ENCODE data around the gene FTCDNL1.

The FTCDNL1 gene

GRCh38 chr2:199842631-199843395 lies 8.2 kb downstream of the FTCDNL1 start:
- POLR2A ChIA-PET: interaction anchor here (0.6 to 1.0 kb wide), 2 partner anchors 45 to 95 kb away, joined by 3 to 6 read pairs; no protein-coding TSS in a partner anchor

GRCh38 chr2:199841409-199841808 lies 9.6 kb downstream of the FTCDNL1 start:
- Histone ChIP-seq H3K27ac (ENCODE audit: extremely low read depth, low read depth, low read length) (no peak overlapping the region), H3K4me3 (ENCODE audit: low read depth, low read length) (no peak overlapping the region), H3K9me3 (ENCODE audit: control insufficient read depth, insufficient read depth, low read depth, low read length) (no peaks in the 10 kb centered on the region), H3K4me1 (ENCODE audit: control insufficient read depth, insufficient read depth, low read length) (no peaks in the 10 kb centered on the region), H3K36me3 (ENCODE audit: control insufficient read depth in 2 of 2, insufficient read depth in 1 of 2, low read length in 2 of 2) (no peaks in the 10 kb centered on the region)
- TF ChIP-seq ZNF560 (tag by site-specific recombination; IDR thresholded peaks at IDR 0.05; ENCODE audit: borderline replicate concordance) (no peak), ZNF48 (tag by site-specific recombination; IDR thresholded peaks at IDR 0.05) (no peak), TCF7L2 (IDR thresholded peaks at IDR 0.05; ENCODE audit: borderline replicate concordance, low read depth, low read length) (no peak), ZBTB11 (tag by site-specific recombination; conservative IDR thresholded peaks at IDR 0.05; ENCODE audit: low read depth) (no peak), ZBTB17 (tag by site-specific recombination; IDR thresholded peaks at IDR 0.05) (no peak), ELK4 (IDR thresholded peaks at IDR 0.05; ENCODE audit: borderline replicate concordance, low read depth, low read length) (no peak), ZNF571 (tag by site-specific recombination; IDR thresholded peaks at IDR 0.05) (no peak)
- POLR2A ChIA-PET: no interaction called here
- CTCF ChIA-PET: no interaction called here

More at GRCh38 chr2:199842631-199843395, 8.2 kb downstream of the FTCDNL1 start:
- Histone ChIP-seq H3K4me3 (ENCODE audit: low read depth, low read length) (no peak overlapping the region), H3K4me1 (ENCODE audit: control insufficient read depth, insufficient read depth, low read length) (no peaks in the 10 kb centered on the region; the same call in 1 of the 2 replicates), H3K27ac (ENCODE audit: extremely low read depth, low read depth, low read length) (no peak overlapping the region), H3K9me3 (ENCODE audit: control insufficient read depth, insufficient read depth, low read depth, low read length) (no peaks in the 10 kb centered on the region), H3K36me3 (ENCODE audit: control insufficient read depth in 2 of 2, insufficient read depth in 1 of 2, low read length in 2 of 2) (no peaks in the 10 kb centered on the region)
- CTCF ChIA-PET: interaction anchor here (0.5 to 0.8 kb wide), 3 partner anchors 17 to 975 kb away, joined by 3 to 5 read pairs (median 3); no protein-coding TSS in a partner anchor
- TF ChIP-seq ZNF843 (tag by site-specific recombination; IDR thresholded peaks at IDR 0.05) (no peak), ZNF202 (tag by site-specific recombination; IDR thresholded peaks at IDR 0.05; ENCODE audit: borderline replicate concordance) (no peak), ZNF354C (tag by site-specific recombination; IDR thresholded peaks at IDR 0.05; ENCODE audit: borderline replicate concordance, low read depth) (no peak), ZNF626 (tag by site-specific recombination; IDR thresholded peaks at IDR 0.05) (no peak), ZNF148 (tag by site-specific recombination; IDR thresholded peaks at IDR 0.05; ENCODE audit: borderline replicate concordance) (no peak), ZNF174 (tag by site-specific recombination; IDR thresholded peaks at IDR 0.05) (no peak), ZNF239 (tag by site-specific recombination; IDR thresholded peaks at IDR 0.05) (no peak), ZFP41 (tag by site-specific recombination; IDR thresholded peaks at IDR 0.05; ENCODE audit: borderline replicate concordance) (no peak), ZNF768 (tag by site-specific recombination; IDR thresholded peaks at IDR 0.05) (no peak), GFI1B (tag by site-specific recombination; IDR thresholded peaks at IDR 0.05) (no peak), ZBTB21 (tag by site-specific recombination; IDR thresholded peaks at IDR 0.05) (no peak), ZNF529 (tag by site-specific recombination; IDR thresholded peaks at IDR 0.05; ENCODE audit: insufficient replicate concordance) (no peak), PRDM6 (tag by site-specific recombination; IDR thresholded peaks at IDR 0.05) (no peak), WT1 (tag by site-specific recombination; IDR thresholded peaks at IDR 0.05) (no peak)

Data from HEK293 (cell line).